Hepatocyte (in vitro differentiated cells): ENCODE results near the gene AGAP3. TPM values are rescaled to one million over a fixed set of nuclear protein-coding genes. Genes with fewer than 3 reads are reported as not detected.

Experiments
- DNase-seq: peaks from one replicate; pipeline ENCODE4 v3.0.0-alpha.2; 2016; ENCODE audit warnings: low spot score
- H2AFZ ChIP-seq: fragments of 200-600 bp; sonication (generic); 2 replicates; pipeline ENCODE4 v1.6.0; 2016; ENCODE audit warnings: antibody characterized with exemption, mild to moderate bottlenecking
- H3K27ac ChIP-seq: fragments of 200-600 bp; sonication (generic); 2 replicates; pipeline ENCODE4 v1.5.1; 2016; ENCODE audit warnings: mild to moderate bottlenecking
- H3K27me3 ChIP-seq: fragments of 200-600 bp; sonication (generic); 2 replicates; pipeline ENCODE4 v1.6.1; 2016
- H3K36me3 ChIP-seq: fragments of 200-600 bp; sonication (generic); replicated peaks from 2 replicates; pipeline ENCODE4 v1.5.1; 2016; ENCODE audit warnings: low read depth; ENCODE audit not compliant: insufficient read depth
- H3K4me1 ChIP-seq: fragments of 200-600 bp; sonication (generic); 2 replicates; pipeline ENCODE4 v1.5.1; 2016; ENCODE audit warnings: mild to moderate bottlenecking, moderate library complexity; ENCODE audit not compliant: insufficient read depth
- H3K4me2 ChIP-seq: fragments of 200-600 bp; sonication (generic); 2 replicates; pipeline ENCODE4 v1.6.0; 2016
- H3K4me3 ChIP-seq: fragments of 200-600 bp; sonication (generic); 2 replicates; pipeline ENCODE4 v1.5.1; 2016; ENCODE audit warnings: mild to moderate bottlenecking
- H3K79me2 ChIP-seq: fragments of 200-600 bp; sonication (generic); 2 replicates; pipeline ENCODE4 v1.6.0; 2017; ENCODE audit warnings: mild to moderate bottlenecking
- H3K9me2 ChIP-seq: fragments of 200-600 bp; sonication (generic); replicated peaks from 2 replicates; pipeline ENCODE4 v1.6.0; 2017; ENCODE audit warnings: mild to moderate bottlenecking; ENCODE audit not compliant: insufficient read depth
- H3K9me3 ChIP-seq: fragments of 200-600 bp; sonication (generic); 2 replicates; pipeline ENCODE4 v1.5.1; 2016; ENCODE audit warnings: low read depth, mild to moderate bottlenecking
- H4K20me1 ChIP-seq: fragments of 200-600 bp; sonication (generic); 2 replicates; pipeline ENCODE4 v1.6.0; 2016; ENCODE audit warnings: mild to moderate bottlenecking; ENCODE audit not compliant: insufficient read depth, poor library complexity, severe bottlenecking
- EZH2 ChIP-seq: fragments of 200-600 bp; sonication (generic); IDR thresholded peaks from 2 replicates; pipeline ENCODE4 v1.6.1; 2016; ENCODE audit warnings: antibody characterized with exemption, mild to moderate bottlenecking, borderline replicate concordance
- EZH2phosphoT487 ChIP-seq: fragments of 200-600 bp; sonication (generic); IDR thresholded peaks from one replicate; pipeline ENCODE4 v1.6.1; 2018; ENCODE audit warnings: antibody characterized with exemption, mild to moderate bottlenecking, low read depth, moderate library complexity; ENCODE audit not compliant: unreplicated experiment, severe bottlenecking
- WGBS: methylation state at CpG from one replicate; pipeline ENCODE4 v1.1.6; 2016; ENCODE audit warnings: low lambda C conversion rate; ENCODE audit errors: missing lambda C conversion rate; 5-methylcytosine and 5-hydroxymethylcytosine counted together
- polyA plus RNA-seq: library from polyadenylated mRNA; unstranded; fragments of >200 nt; fragmentation: Nextera tagmentation; extraction: Ambion mirVana; gene quantifications from 2 replicates; pipeline ENCODE4 v1.2.1, GENCODE V29; 2016
- total RNA-seq: library from RNA; depleted of rRNA; stranded (reverse); fragments of >200 nt; gene quantifications from 2 replicates; pipeline ENCODE4 v1.2.3, GENCODE V29; 2014
- TF ChIP-seq, protein P1 (sequence below): fragments of 200-600 bp; sonication (generic); IDR thresholded peaks from 2 replicates; pipeline ENCODE4 v1.5.1; 2016; ENCODE audit warnings: antibody characterized with exemption, mild to moderate bottlenecking; ENCODE audit not compliant: poor library complexity

Gene AGAP3
- total and polyA plus RNA-seq, 2 experiments from 2014 or later: 44.0 to 56.7 TPM

DNA sequence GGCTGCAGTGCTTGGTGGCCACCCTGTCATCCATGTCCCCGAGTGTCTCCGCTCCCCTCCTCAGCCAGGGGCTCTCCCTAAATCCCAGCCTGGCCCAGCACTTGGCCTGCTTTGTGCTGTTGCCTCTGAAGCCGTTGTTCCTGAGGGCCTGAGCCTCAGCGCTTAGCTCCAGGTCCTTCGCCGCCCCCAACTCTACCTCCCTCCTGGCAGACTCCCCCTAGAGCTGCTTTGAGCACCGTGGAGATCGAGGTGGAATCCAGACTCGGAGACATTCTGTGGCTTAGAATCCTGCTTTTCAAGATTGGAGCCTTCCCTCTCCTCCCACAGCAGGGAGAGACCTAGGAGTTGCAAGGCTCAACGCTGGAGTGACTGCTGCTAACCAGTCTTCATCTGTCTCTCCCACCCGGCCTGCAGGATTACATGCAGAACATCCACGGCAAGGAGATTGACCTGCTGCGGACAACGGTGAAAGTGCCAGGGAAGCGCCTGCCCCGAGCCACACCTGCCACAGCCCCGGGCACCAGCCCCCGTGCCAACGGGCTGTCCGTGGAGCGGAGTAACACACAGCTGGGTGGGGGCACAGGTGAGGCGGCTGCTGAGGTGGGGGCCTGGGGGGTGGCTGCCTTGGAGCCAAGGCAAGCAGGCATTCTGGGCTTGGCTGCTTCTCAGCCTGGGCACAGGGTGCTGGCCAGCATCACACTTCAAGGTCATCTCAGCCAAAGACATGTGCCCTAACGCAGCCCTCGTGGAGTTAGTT is 47.9 kb downstream of the AGAP3 start:
- Histone ChIP-seq H3K79me2 (no peaks in the 10 kb centered on the region), H3K27ac (no peak overlapping the region), H3K4me2 (no peak overlapping the region), H3K36me3 (no peaks in the 10 kb centered on the region), H3K9me2 (no peaks in the 10 kb centered on the region), H2AFZ (no peak overlapping the region), H3K4me3 (no peak overlapping the region), H4K20me1 (no peaks in the 10 kb centered on the region), H3K27me3 (no peaks in the 10 kb centered on the region), H3K4me1 (no peaks in the 10 kb centered on the region), H3K9me3 (no peaks in the 10 kb centered on the region)
- TF ChIP-seq EZH2phosphoT487: no peak
- TF ChIP-seq, protein P1, sequence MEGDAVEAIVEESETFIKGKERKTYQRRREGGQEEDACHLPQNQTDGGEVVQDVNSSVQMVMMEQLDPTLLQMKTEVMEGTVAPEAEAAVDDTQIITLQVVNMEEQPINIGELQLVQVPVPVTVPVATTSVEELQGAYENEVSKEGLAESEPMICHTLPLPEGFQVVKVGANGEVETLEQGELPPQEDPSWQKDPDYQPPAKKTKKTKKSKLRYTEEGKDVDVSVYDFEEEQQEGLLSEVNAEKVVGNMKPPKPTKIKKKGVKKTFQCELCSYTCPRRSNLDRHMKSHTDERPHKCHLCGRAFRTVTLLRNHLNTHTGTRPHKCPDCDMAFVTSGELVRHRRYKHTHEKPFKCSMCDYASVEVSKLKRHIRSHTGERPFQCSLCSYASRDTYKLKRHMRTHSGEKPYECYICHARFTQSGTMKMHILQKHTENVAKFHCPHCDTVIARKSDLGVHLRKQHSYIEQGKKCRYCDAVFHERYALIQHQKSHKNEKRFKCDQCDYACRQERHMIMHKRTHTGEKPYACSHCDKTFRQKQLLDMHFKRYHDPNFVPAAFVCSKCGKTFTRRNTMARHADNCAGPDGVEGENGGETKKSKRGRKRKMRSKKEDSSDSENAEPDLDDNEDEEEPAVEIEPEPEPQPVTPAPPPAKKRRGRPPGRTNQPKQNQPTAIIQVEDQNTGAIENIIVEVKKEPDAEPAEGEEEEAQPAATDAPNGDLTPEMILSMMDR: no peak
- no peak for DNase-seq
- WGBS: 96% methylated on average over 23 of the region's 24 CpGs

DNA sequence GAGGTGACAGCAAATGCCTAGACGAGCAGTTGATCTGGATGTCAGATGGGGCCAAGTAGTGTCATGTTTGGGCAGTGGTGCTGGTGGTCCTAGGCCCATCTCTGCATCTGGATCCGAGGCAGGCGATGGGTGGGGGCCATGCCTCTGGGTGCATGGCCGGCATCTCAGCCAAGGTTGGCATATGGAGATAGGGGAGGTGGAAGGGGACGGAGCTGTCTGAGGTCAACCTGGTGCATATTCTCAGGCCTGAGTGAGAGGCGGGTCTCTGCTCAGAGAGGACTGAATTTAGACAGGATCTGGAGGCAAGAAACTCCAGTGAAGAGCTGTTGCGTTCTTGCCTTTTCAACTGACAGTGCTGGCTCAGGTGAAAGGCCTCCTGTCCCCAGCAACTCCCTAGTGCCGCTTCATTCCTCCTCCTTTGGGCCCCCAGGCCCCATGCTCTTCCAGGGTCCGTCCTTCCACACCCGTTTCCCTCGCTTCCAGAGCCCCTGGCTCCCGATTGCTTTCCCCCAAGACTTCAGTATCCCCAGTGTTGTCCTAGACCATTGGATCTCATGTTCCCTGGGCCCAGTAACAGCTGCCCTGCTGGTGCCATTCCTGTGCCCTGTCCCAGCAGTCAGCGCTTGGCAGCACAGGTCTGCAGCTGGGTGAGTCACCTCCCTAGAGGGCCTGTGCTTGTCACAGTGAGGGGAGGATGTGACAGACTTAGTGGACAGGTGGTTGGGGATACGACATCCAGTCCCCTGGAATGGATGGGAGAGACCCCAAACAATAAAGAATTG is 48.7 kb downstream of the AGAP3 start:
- no peak overlapping the region for H3K4me3 ChIP-seq
- H3K27ac ChIP-seq: no peak overlapping the region
- no peaks in the 10 kb centered on the region for H4K20me1 ChIP-seq
- H3K36me3 ChIP-seq: no peaks in the 10 kb centered on the region
- H3K9me2 ChIP-seq: no peaks in the 10 kb centered on the region
- H2AFZ ChIP-seq: no peak overlapping the region
- WGBS: 95% methylated on average over 14 of the region's 14 CpGs
- H3K9me3 ChIP-seq: no peaks in the 10 kb centered on the region
- H3K4me2 ChIP-seq: no peak overlapping the region
- no peaks in the 10 kb centered on the region for H3K4me1 ChIP-seq
- TF ChIP-seq EZH2: no peak
- TF ChIP-seq, protein P1: no peak
- TF ChIP-seq EZH2phosphoT487: no peak
- no peaks in the 10 kb centered on the region for H3K27me3 ChIP-seq
- H3K79me2 ChIP-seq: no peaks in the 10 kb centered on the region
- DNase-seq: no peak

DNA sequence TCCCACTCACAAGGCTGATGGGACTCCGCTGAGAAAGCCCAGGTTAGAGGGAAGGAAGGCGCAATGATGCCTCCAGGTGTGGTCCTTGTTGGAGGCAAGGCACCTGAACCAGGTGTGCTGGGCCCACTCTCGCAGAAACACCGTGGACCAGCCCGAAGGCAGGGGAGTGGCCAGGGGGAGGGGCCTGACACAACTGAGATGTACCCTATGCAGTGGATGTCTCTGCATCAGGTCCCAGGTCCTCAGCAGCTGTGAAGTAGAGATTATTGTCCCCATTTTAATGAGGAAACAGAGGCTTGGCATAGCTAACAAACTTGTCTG is 49.2 kb downstream of the AGAP3 start:
- H3K27me3 ChIP-seq: no peaks in the 10 kb centered on the region
- no peaks in the 10 kb centered on the region for H3K79me2 ChIP-seq
- H3K9me2 ChIP-seq: no peaks in the 10 kb centered on the region
- 87% methylated on average over 5 of the region's 5 CpGs for WGBS
- H3K36me3 ChIP-seq: no peaks in the 10 kb centered on the region
- H3K9me3 ChIP-seq: no peaks in the 10 kb centered on the region
- no peak for TF ChIP-seq EZH2phosphoT487
- TF ChIP-seq, protein P1: no peak
- no peak for TF ChIP-seq EZH2
- H3K27ac ChIP-seq: no peak overlapping the region
- no peak for DNase-seq
- no peak overlapping the region for H2AFZ ChIP-seq
- H4K20me1 ChIP-seq: no peaks in the 10 kb centered on the region
- H3K4me1 ChIP-seq: no peaks in the 10 kb centered on the region
- no peak overlapping the region for H3K4me3 ChIP-seq
- no peak overlapping the region for H3K4me2 ChIP-seq
